ENCODE measurements around the gene ENTPD6. TPM values are rescaled to one million over a fixed set of nuclear protein-coding genes. Genes with fewer than 3 reads are reported as not detected.
A peak's percentile ranks its signal among the peaks of the same experiment; 100 is the strongest.

Gene ENTPD6
- polyA plus RNA-seq, 1 donor, result 106 TPM

GRCh38 chr20:25187220-25187619 lies 8.3 kb upstream of the ENTPD6 start:
- no CpG with 5 or more reads among the region's 3 CpGs for WGBS (ENCODE audit: insufficient coverage, low lambda C conversion rate)
- H3K9me3 ChIP-seq (ENCODE audit: control insufficient read depth, low read depth, low read length), result no peaks in the 10 kb centered on the region
- DNase-seq, result no peak
- peaks cover 4% of the 10 kb centered on the region for H3K4me1 ChIP-seq (ENCODE audit: control insufficient read depth, insufficient read depth, low read length)
- no peaks in the 10 kb centered on the region for H3K36me3 ChIP-seq (ENCODE audit: control insufficient read depth, insufficient read depth, low read length)
- H3K27me3 ChIP-seq (ENCODE audit: control insufficient read depth, insufficient read depth, low read length), result no peaks in the 10 kb centered on the region
- H3K4me3 ChIP-seq (ENCODE audit: low read length), result no peak overlapping the region
- no peak overlapping the region for H3K27ac ChIP-seq (ENCODE audit: low read length)

GRCh38 chr20:25187635-25188034 lies 7.9 kb upstream of the ENTPD6 start:
- no peak overlapping the region for H3K4me3 ChIP-seq (ENCODE audit: low read length)
- WGBS (ENCODE audit: insufficient coverage, low lambda C conversion rate), result no CpG with 5 or more reads among the region's 7 CpGs
- H3K4me1 ChIP-seq (ENCODE audit: control insufficient read depth, insufficient read depth, low read length), result peaks cover 4% of the 10 kb centered on the region
- no peak for DNase-seq
- no peaks in the 10 kb centered on the region for H3K36me3 ChIP-seq (ENCODE audit: control insufficient read depth, insufficient read depth, low read length)
- no peaks in the 10 kb centered on the region for H3K9me3 ChIP-seq (ENCODE audit: control insufficient read depth, low read depth, low read length)
- no peak overlapping the region for H3K27ac ChIP-seq (ENCODE audit: low read length)
- H3K27me3 ChIP-seq (ENCODE audit: control insufficient read depth, insufficient read depth, low read length), result no peaks in the 10 kb centered on the region

GRCh38 chr20:25188218-25188617 lies 7.3 kb upstream of the ENTPD6 start:
- no peaks in the 10 kb centered on the region for H3K9me3 ChIP-seq (ENCODE audit: control insufficient read depth, low read depth, low read length)
- DNase-seq, result peak in 1 of 2 donors; percentile 33
- no peak overlapping the region for H3K27ac ChIP-seq (ENCODE audit: low read length)
- no peak overlapping the region for H3K4me3 ChIP-seq (ENCODE audit: low read length)
- H3K4me1 ChIP-seq (ENCODE audit: control insufficient read depth, insufficient read depth, low read length), result peaks cover 4% of the 10 kb centered on the region
- no peaks in the 10 kb centered on the region for H3K36me3 ChIP-seq (ENCODE audit: control insufficient read depth, insufficient read depth, low read length)
- no CpG with 5 or more reads among the region's 1 CpG for WGBS (ENCODE audit: insufficient coverage, low lambda C conversion rate)
- H3K27me3 ChIP-seq (ENCODE audit: control insufficient read depth, insufficient read depth, low read length), result no peaks in the 10 kb centered on the region

GRCh38 chr20:25191051-25191450 lies 4.5 kb upstream of the ENTPD6 start:
- no peak for DNase-seq
- no peaks in the 10 kb centered on the region for H3K36me3 ChIP-seq (ENCODE audit: control insufficient read depth, insufficient read depth, low read length)
- peaks cover 4% of the 10 kb centered on the region for H3K4me1 ChIP-seq (ENCODE audit: control insufficient read depth, insufficient read depth, low read length)
- H3K9me3 ChIP-seq (ENCODE audit: control insufficient read depth, low read depth, low read length), result no peaks in the 10 kb centered on the region
- H3K27me3 ChIP-seq (ENCODE audit: control insufficient read depth, insufficient read depth, low read length), result no peaks in the 10 kb centered on the region
- H3K27ac ChIP-seq (ENCODE audit: low read length), result no peak overlapping the region
- WGBS (ENCODE audit: insufficient coverage, low lambda C conversion rate), result no CpG with 5 or more reads among the region's 1 CpG
- no peak overlapping the region for H3K4me3 ChIP-seq (ENCODE audit: low read length)

GRCh38 chr20:25191689-25192088 lies 3.8 kb upstream of the ENTPD6 start:
- DNase-seq, result no peak
- no peak overlapping the region for H3K4me3 ChIP-seq (ENCODE audit: low read length)
- peaks cover 4% of the 10 kb centered on the region for H3K4me1 ChIP-seq (ENCODE audit: control insufficient read depth, insufficient read depth, low read length)
- H3K9me3 ChIP-seq (ENCODE audit: control insufficient read depth, low read depth, low read length), result no peaks in the 10 kb centered on the region
- H3K27me3 ChIP-seq (ENCODE audit: control insufficient read depth, insufficient read depth, low read length), result no peaks in the 10 kb centered on the region
- H3K27ac ChIP-seq (ENCODE audit: low read length), result no peak overlapping the region
- WGBS (ENCODE audit: insufficient coverage, low lambda C conversion rate), result no CpG with 5 or more reads among the region's 2 CpGs
- H3K36me3 ChIP-seq (ENCODE audit: control insufficient read depth, insufficient read depth, low read length), result no peaks in the 10 kb centered on the region

- WGBS (ENCODE audit: insufficient coverage, low lambda C conversion rate), result no CpG with 5 or more reads among the region's 2 CpGs
- H3K27me3 ChIP-seq (ENCODE audit: control insufficient read depth, insufficient read depth, low read length), result no peaks in the 10 kb centered on the region
- H3K4me3 ChIP-seq (ENCODE audit: low read length), result no peak overlapping the region
- peaks cover 13% of the 10 kb centered on the region for H3K4me1 ChIP-seq (ENCODE audit: control insufficient read depth, insufficient read depth, low read length)
- H3K27ac ChIP-seq (ENCODE audit: low read length), result no peak overlapping the region
- H3K9me3 ChIP-seq (ENCODE audit: control insufficient read depth, low read depth, low read length), result no peaks in the 10 kb centered on the region
- H3K36me3 ChIP-seq (ENCODE audit: control insufficient read depth, insufficient read depth, low read length), result peaks cover 6% of the 10 kb centered on the region
- DNase-seq, result no peak
Observed at GRCh38 chr20:25193843-25194242, 1.7 kb upstream of the ENTPD6 start.

GRCh38 chr20:25194333-25194972 lies 1.1 kb upstream of the ENTPD6 start:
- 100% methylated on average over 1 of the region's 18 CpGs for WGBS (ENCODE audit: insufficient coverage, low lambda C conversion rate)
- Histone ChIP-seq H3K4me1 (ENCODE audit: control insufficient read depth, insufficient read depth, low read length) (peaks cover 13% of the 10 kb centered on the region), H3K27me3 (ENCODE audit: control insufficient read depth, insufficient read depth, low read length) (no peaks in the 10 kb centered on the region), H3K4me3 (ENCODE audit: low read length) (no peak overlapping the region), H3K36me3 (ENCODE audit: control insufficient read depth, insufficient read depth, low read length) (peaks cover 6% of the 10 kb centered on the region), H3K27ac (ENCODE audit: low read length) (no peak overlapping the region), H3K9me3 (ENCODE audit: control insufficient read depth, low read depth, low read length) (no peaks in the 10 kb centered on the region)
- DNase-seq, result no peak

- DNase-seq, result peak; percentile 80 to 92
- H3K4me3 ChIP-seq (ENCODE audit: low read length), result peak overlapping the region; percentile 93
- peak overlapping the region; percentile 83 for H3K27ac ChIP-seq (ENCODE audit: low read length)
- peaks cover 6% of the 10 kb centered on the region for H3K36me3 ChIP-seq (ENCODE audit: control insufficient read depth, insufficient read depth, low read length)
- H3K9me3 ChIP-seq (ENCODE audit: control insufficient read depth, low read depth, low read length), result no peaks in the 10 kb centered on the region
- peaks cover 13% of the 10 kb centered on the region for H3K4me1 ChIP-seq (ENCODE audit: control insufficient read depth, insufficient read depth, low read length)
- 0% methylated on average over 1 of the region's 39 CpGs for WGBS (ENCODE audit: insufficient coverage, low lambda C conversion rate)
- H3K27me3 ChIP-seq (ENCODE audit: control insufficient read depth, insufficient read depth, low read length), result no peaks in the 10 kb centered on the region
Observed at GRCh38 chr20:25195962-25196785, 662 bp downstream of the ENTPD6 start.

- H3K4me1 ChIP-seq (ENCODE audit: control insufficient read depth, insufficient read depth, low read length), result peaks cover 13% of the 10 kb centered on the region
- no peak for DNase-seq
- no peaks in the 10 kb centered on the region for H3K9me3 ChIP-seq (ENCODE audit: control insufficient read depth, low read depth, low read length)
- WGBS (ENCODE audit: insufficient coverage, low lambda C conversion rate), result no CpG with 5 or more reads among the region's 9 CpGs
- H3K36me3 ChIP-seq (ENCODE audit: control insufficient read depth, insufficient read depth, low read length), result peaks cover 6% of the 10 kb centered on the region
- H3K27ac ChIP-seq (ENCODE audit: low read length), result peak overlapping the region; percentile 83
- H3K4me3 ChIP-seq (ENCODE audit: low read length), result peak overlapping the region; percentile 93
- H3K27me3 ChIP-seq (ENCODE audit: control insufficient read depth, insufficient read depth, low read length), result no peaks in the 10 kb centered on the region
Observed at GRCh38 chr20:25196786-25197120, 1.2 kb downstream of the ENTPD6 start.

- peak overlapping the region; percentile 83 for H3K27ac ChIP-seq (ENCODE audit: low read length)
- peak overlapping the region; percentile 93 for H3K4me3 ChIP-seq (ENCODE audit: low read length)
- H3K36me3 ChIP-seq (ENCODE audit: control insufficient read depth, insufficient read depth, low read length), result peaks cover 6% of the 10 kb centered on the region
- peak in 1 of 2 donors; percentile 33 for DNase-seq
- peaks cover 13% of the 10 kb centered on the region for H3K4me1 ChIP-seq (ENCODE audit: control insufficient read depth, insufficient read depth, low read length)
- 40% methylated on average over 1 of the region's 3 CpGs for WGBS (ENCODE audit: insufficient coverage, low lambda C conversion rate)
- H3K27me3 ChIP-seq (ENCODE audit: control insufficient read depth, insufficient read depth, low read length), result no peaks in the 10 kb centered on the region
- no peaks in the 10 kb centered on the region for H3K9me3 ChIP-seq (ENCODE audit: control insufficient read depth, low read depth, low read length)
Observed at GRCh38 chr20:25197183-25197869, 1.8 kb downstream of the ENTPD6 start.

All from large intestine (tissue), 3 donors.